Activated naive CD8-positive, alpha-beta T cell (primary cell): ENCODE measurements around the gene OR8G1.

Source experiments
- H3K27ac Mint-ChIP-seq: one replicate; pipeline ENCODE4 v1.8.0; 2021; ENCODE audit warnings: mixed read lengths
- H3K27me3 Mint-ChIP-seq: one replicate; pipeline ENCODE4 v1.8.0; 2021; ENCODE audit warnings: mixed read lengths
- H3K36me3 Mint-ChIP-seq: one replicate; pipeline ENCODE4 v1.8.0; 2021; ENCODE audit warnings: mixed read lengths
- H3K4me1 Mint-ChIP-seq: one replicate; pipeline ENCODE4 v1.8.0; 2021; ENCODE audit warnings: low read depth, mixed read lengths
- H3K4me3 Mint-ChIP-seq: one replicate; pipeline ENCODE4 v1.8.0; 2021; ENCODE audit warnings: mild to moderate bottlenecking, mixed read lengths
- H3K9me3 Mint-ChIP-seq: one replicate; pipeline ENCODE4 v1.8.0; 2021; ENCODE audit warnings: low read depth, mixed read lengths

The OR8G1 gene

GRCh38 chr11:124278261-124278660, 37.4 kb downstream of the OR8G1 start:
- no peaks in the 10 kb centered on the region for H3K4me1 Mint-ChIP-seq
- no peaks in the 10 kb centered on the region for H3K27me3 Mint-ChIP-seq
- H3K36me3 Mint-ChIP-seq = no peaks in the 10 kb centered on the region

DNA sequence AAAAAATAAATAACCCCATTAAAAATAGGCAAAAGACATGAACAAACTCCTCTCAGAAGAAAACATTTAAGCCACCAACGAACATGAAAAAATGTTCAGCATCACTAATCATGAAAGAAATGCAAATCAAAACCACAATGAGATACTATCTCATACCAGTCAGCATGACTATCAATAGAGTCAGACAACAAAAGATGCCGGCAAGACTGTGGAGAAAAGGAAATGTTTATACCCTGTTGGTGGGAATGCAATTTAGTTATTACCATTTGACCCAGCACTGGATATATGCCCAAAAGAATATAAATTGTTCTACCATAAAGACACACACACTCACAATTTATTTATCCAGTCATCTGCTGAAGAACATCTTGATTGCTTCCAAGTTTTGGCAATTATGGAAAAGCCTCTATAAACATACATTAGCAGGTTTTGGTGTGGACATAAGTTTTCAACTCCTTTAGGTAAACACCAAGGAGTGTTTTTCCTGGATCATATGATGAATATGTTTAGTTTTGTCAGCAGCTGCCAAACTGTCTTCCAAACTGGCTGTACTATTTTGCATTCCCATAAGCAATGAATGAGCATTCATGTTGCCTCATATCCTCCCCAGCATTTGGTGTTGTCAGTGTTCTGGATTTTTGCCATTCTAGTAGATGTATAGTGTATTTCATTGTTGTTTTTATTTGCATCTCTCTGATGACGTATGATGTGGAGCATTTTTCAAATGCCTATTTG, 44.9 kb downstream of the OR8G1 start:
- H3K4me3 Mint-ChIP-seq = no peak overlapping the region
- no peaks in the 10 kb centered on the region for H3K36me3 Mint-ChIP-seq
- H3K27ac Mint-ChIP-seq = no peak overlapping the region
- H3K9me3 Mint-ChIP-seq = peaks cover 21% of the 10 kb centered on the region
- no peaks in the 10 kb centered on the region for H3K27me3 Mint-ChIP-seq
- H3K4me1 Mint-ChIP-seq = no peaks in the 10 kb centered on the region

More at GRCh38 chr11:124278261-124278660, 37.4 kb downstream of the OR8G1 start:
- Mint-ChIP-seq H3K27ac (no peak overlapping the region), H3K4me3 (no peak overlapping the region), H3K9me3 (peaks cover 9% of the 10 kb centered on the region)

- Mint-ChIP-seq H3K4me1 (no peaks in the 10 kb centered on the region), H3K27me3 (no peaks in the 10 kb centered on the region), H3K4me3 (no peak overlapping the region), H3K36me3 (no peaks in the 10 kb centered on the region), H3K9me3 (peaks cover 2% of the 10 kb centered on the region), H3K27ac (no peak overlapping the region)
These were observed 53.8 kb downstream of the OR8G1 start for GRCh38 chr11:124294687-124295086.

- H3K36me3 Mint-ChIP-seq = no peaks in the 10 kb centered on the region
- H3K9me3 Mint-ChIP-seq = no peaks in the 10 kb centered on the region
- H3K27ac Mint-ChIP-seq = no peak overlapping the region
- no peak overlapping the region for H3K4me3 Mint-ChIP-seq
- H3K4me1 Mint-ChIP-seq = no peaks in the 10 kb centered on the region
- no peaks in the 10 kb centered on the region for H3K27me3 Mint-ChIP-seq
These were observed 55.1 kb downstream of the OR8G1 start for GRCh38 chr11:124296016-124296415.

DNA sequence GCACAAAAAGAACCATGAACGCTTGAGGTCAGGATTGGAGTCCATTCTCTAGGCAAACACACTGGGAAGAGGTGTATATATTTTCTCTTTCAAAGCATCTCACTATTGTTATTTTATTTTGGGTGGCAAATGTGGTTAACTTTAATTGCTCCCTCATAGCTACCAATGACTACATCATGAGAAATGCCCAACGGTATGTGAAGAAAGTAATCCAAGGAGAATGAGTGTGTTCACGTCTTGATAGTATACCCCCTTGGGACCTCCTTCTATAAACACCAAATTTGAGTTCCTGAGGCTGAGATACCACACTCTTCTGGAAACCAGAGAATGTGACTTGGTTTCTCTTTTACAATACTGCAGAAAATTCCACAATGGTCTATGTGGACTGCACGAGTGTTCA, 57.0 kb downstream of the OR8G1 start:
- Mint-ChIP-seq H3K4me1 (no peaks in the 10 kb centered on the region), H3K27ac (no peak overlapping the region), H3K36me3 (no peaks in the 10 kb centered on the region), H3K27me3 (no peaks in the 10 kb centered on the region), H3K4me3 (no peak overlapping the region), H3K9me3 (no peaks in the 10 kb centered on the region)

DNA sequence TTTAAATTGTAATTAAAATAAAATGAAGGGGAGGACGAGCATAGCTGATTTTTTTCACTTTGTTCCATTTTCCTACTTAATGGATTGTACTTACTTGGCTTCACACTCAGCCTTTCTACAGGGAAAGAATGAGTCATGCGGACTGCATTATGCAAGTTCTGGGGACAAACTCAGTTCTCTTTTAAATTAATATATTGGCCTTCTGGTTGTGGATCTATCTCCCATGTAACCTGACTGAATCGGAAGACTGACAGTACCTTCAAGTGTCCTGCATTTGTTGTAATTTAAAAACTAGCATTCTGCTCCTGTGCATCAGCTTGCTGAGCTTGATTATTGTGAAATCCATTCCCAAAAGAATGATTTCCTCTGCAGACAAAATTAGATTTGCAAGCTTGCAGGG, 60.7 kb downstream of the OR8G1 start:
- Mint-ChIP-seq H3K27me3 (peaks cover 2% of the 10 kb centered on the region), H3K4me1 (no peaks in the 10 kb centered on the region), H3K9me3 (no peaks in the 10 kb centered on the region), H3K36me3 (no peaks in the 10 kb centered on the region), H3K4me3 (no peak overlapping the region), H3K27ac (no peak overlapping the region)

- H3K9me3 Mint-ChIP-seq = no peaks in the 10 kb centered on the region
- no peaks in the 10 kb centered on the region for H3K4me1 Mint-ChIP-seq
- H3K27me3 Mint-ChIP-seq = peaks cover 2% of the 10 kb centered on the region
- H3K4me3 Mint-ChIP-seq = no peak overlapping the region
- H3K27ac Mint-ChIP-seq = no peak overlapping the region
- no peaks in the 10 kb centered on the region for H3K36me3 Mint-ChIP-seq
These were observed 61.6 kb downstream of the OR8G1 start for GRCh38 chr11:124302347-124303125.
